H1 (cell line): ENCODE data around the gene PLCB3. TPM values are rescaled to one million over a fixed set of nuclear protein-coding genes. Genes with fewer than 3 reads are reported as not detected.

ENCODE experiments used
- CTCF ChIP-seq, 3 experiments: IDR thresholded peaks; 1 replicate in 2 of 3; 2 replicates in 1 of 3; pipeline versions ENCODE4 v1.5.1 to v1.6.1; 2011; ENCODE audit warnings: low read length in 3 of 3, mild to moderate bottlenecking in 3 of 3, inconsistent platforms in 2 of 3, low read depth in 1 of 3, moderate library complexity in 1 of 3; ENCODE audit not compliant: insufficient read depth in 1 of 3; ENCODE audit errors: control extremely low read depth in 1 of 3
- EGR1 ChIP-seq: IDR thresholded peaks from 2 replicates; pipeline ENCODE4 v1.6.1; 2011; ENCODE audit warnings: low read depth, low read length, borderline replicate concordance
- HDAC2 ChIP-seq, 2 experiments: fragments of 300-600 bp in 1 of 2; sonication (generic) in 1 of 2; IDR thresholded peaks; 2 replicates each; pipeline ENCODE4 v1.6.1; 2011 to 2012; ENCODE audit warnings: low read depth in 2 of 2, low read length in 2 of 2, mild to moderate bottlenecking in 2 of 2, moderate library complexity in 2 of 2, borderline replicate concordance in 1 of 2, inconsistent platforms in 1 of 2
- polyA plus RNA-seq, 7 experiments: library from polyadenylated mRNA; depleted of rRNA in 3 of 7; stranded (reverse) in 5 of 7; unstranded in 2 of 7; fragments of >200 nt in 5 of 7; fragments of 200-250 nt in 2 of 7; gene quantifications; 1 replicate in 5 of 7; 2 replicates in 1 of 7; 4 replicates in 1 of 7; pipeline versions ENCODE4 v1.2.1 to v1.2.3, GENCODE V29; 2011 to 2013; ENCODE audit warnings: missing spikeins in 2 of 7, mixed read lengths in 2 of 7
- total RNA-seq: library from RNA; stranded (reverse); fragmentation: NEBNext Ultra II Directional; extraction: Animal tissue kit (Norgen Biotek cat#: 25700); gene quantifications from 2 replicates; pipeline ENCODE4 v1.2.1, GENCODE V29; 2021

Gene PLCB3
- total and polyA plus RNA-seq, 2 of the 8 experiments (the other 6 are each of a cell fraction or from before 2014, with no cell fraction given), result 47.2 to 104 TPM

GRCh38 chr11:64313491-64314145 is 62.3 kb downstream of the PLCB3 start (continued):
- no peak for TF ChIP-seq HDAC2 (IDR thresholded peaks at IDR 0.05; ENCODE audit: borderline replicate concordance in 1 of 2, low read depth in 2 of 2, low read length in 2 of 2)
- TF ChIP-seq EGR1, result no peak
- TF ChIP-seq CTCF (IDR thresholded peaks at IDR 0.05; ENCODE audit: control extremely low read depth in 1 of 3, insufficient read depth in 1 of 3, low read depth in 1 of 3, low read length in 3 of 3), result no peak
